Bronchial epithelial cell (primary cell): ENCODE data around the gene SPACA1. TPM values are rescaled to one million over a fixed set of nuclear protein-coding genes. Genes with fewer than 3 reads are reported as not detected.
"Not testable (repeated sequence)": the region's sequence is repeated elsewhere in the genome, so short reads cannot be mapped to it uniquely, and the experiment has no call there.

Source experiments
- DNase-seq: peaks from one replicate; pipeline ENCODE4 v3.0.0-alpha.2; 2010; ENCODE audit warnings: low read depth
- FAIRE-seq: peaks from 2 replicates; lab custom pipeline; 2011; peaks lifted over from hg19 to GRCh38; lab: Jason Lieb, UNC
- H3K27me3 ChIP-seq: 2 replicates; pipeline ENCODE4 v1.5.1; 2011; ENCODE audit warnings: low read length; ENCODE audit not compliant: control insufficient read depth, insufficient read depth
- H3K36me3 ChIP-seq: 2 replicates; pipeline ENCODE4 v1.5.1; 2011; ENCODE audit warnings: low read length; ENCODE audit not compliant: control insufficient read depth, insufficient read depth
- H3K4me3 ChIP-seq: 2 replicates; pipeline ENCODE4 v1.5.1; 2011; ENCODE audit warnings: mild to moderate bottlenecking, low read depth, low read length, control low read depth
- CTCF ChIP-seq: IDR thresholded peaks from 2 replicates; pipeline ENCODE4 v1.5.1; 2011; ENCODE audit warnings: mild to moderate bottlenecking, moderate library complexity, low read length, control low read depth, inconsistent platforms; ENCODE audit not compliant: insufficient read depth, severe bottlenecking
- total RNA-seq: library from RNA; depleted of rRNA; stranded (reverse); fragments of >200 nt; gene quantifications from 2 replicates; pipeline ENCODE4 v1.2.1, GENCODE V29; 2014

Gene SPACA1, protein sequence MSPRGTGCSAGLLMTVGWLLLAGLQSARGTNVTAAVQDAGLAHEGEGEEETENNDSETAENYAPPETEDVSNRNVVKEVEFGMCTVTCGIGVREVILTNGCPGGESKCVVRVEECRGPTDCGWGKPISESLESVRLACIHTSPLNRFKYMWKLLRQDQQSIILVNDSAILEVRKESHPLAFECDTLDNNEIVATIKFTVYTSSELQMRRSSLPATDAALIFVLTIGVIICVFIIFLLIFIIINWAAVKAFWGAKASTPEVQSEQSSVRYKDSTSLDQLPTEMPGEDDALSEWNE
- not detected in 2 replicates for total RNA-seq

- DNase-seq: no peak
- Histone ChIP-seq H3K36me3 (no peaks in the 10 kb centered on the region), H3K27me3 (no peaks in the 10 kb centered on the region), H3K4me3 (no peak within 1 kb of the TSS)
- TF ChIP-seq CTCF: no peak
- FAIRE-seq: no peak
Observed at GRCh38 chr6:88047510-88048150, at the start of gene SPACA1. SPACA1 (plus strand) TSS chr6:88047841; CDS start chr6:88047906, 65 bp downstream.

- no peak for TF ChIP-seq CTCF
- H3K4me3 ChIP-seq: no peak overlapping the region
- H3K27me3 ChIP-seq: no peaks in the 10 kb centered on the region
- FAIRE-seq (no peak), DNase-seq (no peak)
- no peaks in the 10 kb centered on the region for H3K36me3 ChIP-seq
Observed at GRCh38 chr6:88000713-88001112, 46.9 kb upstream of the SPACA1 start.

- not testable (repeated sequence) for DNase-seq, H3K36me3 ChIP-seq, H3K27me3 ChIP-seq, H3K4me3 ChIP-seq, FAIRE-seq
Observed at GRCh38 chr6:88001279-88001678, 46.4 kb upstream of the SPACA1 start.

DNA sequence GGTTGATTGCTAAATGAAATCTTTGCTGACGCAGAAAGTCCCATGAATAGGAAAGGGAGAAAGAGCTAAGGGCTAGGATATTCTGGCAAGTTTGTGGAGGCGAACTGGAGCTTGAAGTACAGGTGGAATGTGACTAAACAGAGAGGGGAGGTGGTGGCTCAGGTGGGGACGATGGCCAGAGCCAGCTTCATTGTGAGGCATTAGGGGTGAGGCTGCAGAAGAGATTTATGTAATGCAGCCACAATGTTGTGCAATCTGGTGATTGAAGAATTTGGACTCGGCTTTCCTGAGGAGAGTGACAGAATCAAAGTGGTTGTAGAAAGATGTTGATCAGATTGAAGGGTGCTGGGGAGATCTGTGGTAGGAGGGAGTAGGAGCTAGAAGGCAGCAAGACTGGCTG is 42.9 kb upstream of the SPACA1 start:
- peak; percentile 47 for FAIRE-seq
- TF ChIP-seq CTCF: no peak
- Histone ChIP-seq H3K36me3 (no peaks in the 10 kb centered on the region), H3K27me3 (no peaks in the 10 kb centered on the region), H3K4me3 (no peak overlapping the region)
- peak; percentile 29 for DNase-seq

GRCh38 chr6:88006557-88006956 is 41.1 kb upstream of the SPACA1 start:
- H3K36me3 ChIP-seq: no peaks in the 10 kb centered on the region
- no peak for DNase-seq
- no peak for TF ChIP-seq CTCF
- no peaks in the 10 kb centered on the region for H3K27me3 ChIP-seq
- no peak for FAIRE-seq
- H3K4me3 ChIP-seq: no peak overlapping the region

DNA sequence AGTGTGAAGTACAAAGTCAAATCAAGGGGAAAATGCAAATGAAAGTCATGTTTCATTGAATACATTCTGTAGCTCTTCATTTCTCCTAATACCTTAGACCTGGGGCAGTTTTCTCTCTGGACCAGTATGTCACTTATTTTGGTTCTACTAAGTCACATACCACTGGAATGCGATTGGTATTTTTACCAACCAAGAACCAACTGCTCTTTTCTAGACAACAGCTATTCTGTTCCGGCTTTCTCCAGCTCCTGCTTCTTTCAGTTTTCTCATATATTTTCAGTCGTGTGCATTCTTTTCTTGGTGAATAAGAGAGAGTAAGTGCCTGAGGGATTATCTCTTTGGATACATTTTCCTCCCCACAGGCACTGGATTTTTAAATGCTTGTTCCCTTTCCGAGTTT is 39.2 kb upstream of the SPACA1 start:
- Histone ChIP-seq H3K4me3 (no peak overlapping the region), H3K27me3 (no peaks in the 10 kb centered on the region), H3K36me3 (no peaks in the 10 kb centered on the region)
- FAIRE-seq (no peak), DNase-seq (no peak)
- no peak for TF ChIP-seq CTCF
